Panc1 (cell line): ENCODE data around the gene RBM19. TPM values are rescaled to one million over a fixed set of nuclear protein-coding genes. Genes with fewer than 3 reads are reported as not detected.

Source experiments
- ATAC-seq: fragments of 200-7000 bp; cut with Tn5 transposase; 2 replicates; pipeline ENCODE4 v1.9.1; 2020; ENCODE audit warnings: mild to moderate bottlenecking, moderate library complexity
- BruUV-seq: library from RNA; stranded (reverse); fragments of 400-500 nt; replicated peaks from 2 replicates; lab custom pipeline; 2021; lab: Mats Ljungman, UMichigan
- CTCF ChIA-PET: fragments of 300-600 bp; sonication (Branson Sonifier 250); formaldehyde crosslinking; loops from one replicate; lab custom pipeline; 2022; ENCODE audit warnings: antibody characterized with exemption; lab: Charles Lee
- POLR2A ChIA-PET: fragments of 300-600 bp; sonication (Branson Sonifier 250); formaldehyde crosslinking; loops from one replicate; lab custom pipeline; 2022; ENCODE audit warnings: antibody characterized with exemption; lab: Charles Lee
- DNase-seq: peaks from one replicate; pipeline ENCODE4 v3.0.0-alpha.2; 2010; ENCODE audit warnings: low read depth, low spot score
- H3K27ac ChIP-seq: 2 replicates; pipeline ENCODE4 v1.5.1; 2011; ENCODE audit warnings: mild to moderate bottlenecking, low read length, inconsistent platforms
- H3K27me3 ChIP-seq: fragments of 200-500 bp; sonication (Bioruptor generic); 2 replicates; pipeline ENCODE4 v1.6.0; 2014; ENCODE audit warnings: low read length, inconsistent platforms; ENCODE audit not compliant: control insufficient read depth, insufficient read depth
- H3K36me3 ChIP-seq: fragments of 200-500 bp; sonication (Bioruptor generic); 2 replicates; pipeline ENCODE4 v1.5.1; 2014; ENCODE audit warnings: inconsistent platforms, mild to moderate bottlenecking, low read length, moderate library complexity; ENCODE audit not compliant: control insufficient read depth, insufficient read depth
- H3K4me1 ChIP-seq: 2 replicates; pipeline ENCODE4 v1.5.1; 2011; ENCODE audit warnings: inconsistent platforms, mild to moderate bottlenecking, low read length, moderate library complexity; ENCODE audit not compliant: control insufficient read depth, insufficient read depth
- H3K4me3 ChIP-seq, 2 experiments: 2 replicates each; pipeline ENCODE4 v1.5.1; 2011 to 2012; ENCODE audit warnings: low read depth in 2 of 2, low read length in 2 of 2, mild to moderate bottlenecking in 2 of 2, inconsistent platforms in 1 of 2, moderate library complexity in 1 of 2
- H3K9me3 ChIP-seq: fragments of 200-500 bp; sonication (Bioruptor generic); 2 replicates; pipeline ENCODE4 v1.5.1; 2014; ENCODE audit warnings: low read depth, mild to moderate bottlenecking, inconsistent platforms, low read length, moderate library complexity; ENCODE audit not compliant: control insufficient read depth, insufficient read depth
- POLR2AphosphoS5 ChIP-seq: IDR thresholded peaks from 2 replicates; pipeline ENCODE4 v1.6.1; 2012; ENCODE audit warnings: mild to moderate bottlenecking, low read depth, low read length, moderate library complexity
- SIN3A ChIP-seq: IDR thresholded peaks from 2 replicates; pipeline ENCODE4 v1.6.1; 2012; ENCODE audit warnings: low read depth, mild to moderate bottlenecking, low read length, moderate library complexity, borderline replicate concordance; ENCODE audit not compliant: insufficient read depth
- TCF7L2 ChIP-seq: IDR thresholded peaks from 2 replicates; pipeline ENCODE4 v1.6.1; 2011; ENCODE audit warnings: mild to moderate bottlenecking, low read depth, low read length, inconsistent platforms
- in situ Hi-C: cut with HindIII; loops from 2 replicates; pipeline ENCODE4 v1.10.0; 2016; ENCODE audit warnings: low sequenced_read_pairs, low pct_unique_long_range_greater_than_20kb
- intact Hi-C: fragments of 100-400 bp; cut with micrococcal nuclease; formaldehyde crosslinking; loops from one replicate; pipeline ENCODE4 v1.10.0; 2022; ENCODE audit not compliant: unreplicated experiment
- total RNA-seq: library from RNA; stranded (reverse); gene quantifications from one replicate; pipeline ENCODE4 v1.2.1, GENCODE V29; 2021; ENCODE audit not compliant: unreplicated experiment
- TF ChIP-seq, protein P1 (sequence below): fragments of 450-650 bp; IDR thresholded peaks from 2 replicates; pipeline ENCODE4 v1.5.1; 2017; ENCODE audit warnings: mild to moderate bottlenecking
- TF ChIP-seq, protein P2 (sequence below), 2 experiments: IDR thresholded peaks; 2 replicates each; pipeline ENCODE4 v1.6.1; 2011 to 2012; ENCODE audit warnings: low read depth in 2 of 2, control low read depth in 1 of 2, low read length in 1 of 2, mild to moderate bottlenecking in 1 of 2, moderate library complexity in 1 of 2; ENCODE audit not compliant: insufficient read depth in 1 of 2

Gene RBM19
- total RNA-seq, 1 experiment from 2014 or later, result 44.8 TPM

DNA sequence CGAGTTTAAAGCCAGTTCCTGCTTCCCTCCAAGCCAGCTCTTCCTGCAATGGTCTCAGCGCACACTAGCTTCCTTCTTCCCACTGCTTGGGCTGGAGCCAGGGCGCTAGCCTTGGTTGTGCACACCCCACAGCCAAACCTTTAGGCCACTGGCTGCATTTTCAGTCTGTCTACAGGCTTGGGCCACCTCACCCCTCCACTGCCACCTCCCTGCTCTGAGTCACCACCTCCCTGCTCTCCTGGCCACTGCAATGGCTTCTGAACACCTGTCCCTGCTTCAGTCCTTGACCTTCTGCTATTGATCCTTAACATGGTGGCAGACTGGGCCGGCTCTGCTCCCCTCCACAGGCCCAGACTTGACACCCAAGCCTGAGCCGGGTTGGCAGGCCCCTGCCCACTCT is 151.1 kb downstream of the RBM19 start:
- POLR2A ChIA-PET, result no interaction called here
- H3K4me1 ChIP-seq, result no peaks in the 10 kb centered on the region
- no peaks in the 10 kb centered on the region for H3K36me3 ChIP-seq
- intact Hi-C loops (no loop called here), in situ Hi-C loops (no loop called here)
- no peak overlapping the region for H3K4me3 ChIP-seq
- no peak overlapping the region for H3K27ac ChIP-seq
- CTCF ChIA-PET, result no interaction called here
- no peaks in the 10 kb centered on the region for H3K9me3 ChIP-seq
- DNase-seq (no peak), ATAC-seq (peak; percentile 20; the same call in 1 of the 2 replicates)
- TF ChIP-seq, protein P1, sequence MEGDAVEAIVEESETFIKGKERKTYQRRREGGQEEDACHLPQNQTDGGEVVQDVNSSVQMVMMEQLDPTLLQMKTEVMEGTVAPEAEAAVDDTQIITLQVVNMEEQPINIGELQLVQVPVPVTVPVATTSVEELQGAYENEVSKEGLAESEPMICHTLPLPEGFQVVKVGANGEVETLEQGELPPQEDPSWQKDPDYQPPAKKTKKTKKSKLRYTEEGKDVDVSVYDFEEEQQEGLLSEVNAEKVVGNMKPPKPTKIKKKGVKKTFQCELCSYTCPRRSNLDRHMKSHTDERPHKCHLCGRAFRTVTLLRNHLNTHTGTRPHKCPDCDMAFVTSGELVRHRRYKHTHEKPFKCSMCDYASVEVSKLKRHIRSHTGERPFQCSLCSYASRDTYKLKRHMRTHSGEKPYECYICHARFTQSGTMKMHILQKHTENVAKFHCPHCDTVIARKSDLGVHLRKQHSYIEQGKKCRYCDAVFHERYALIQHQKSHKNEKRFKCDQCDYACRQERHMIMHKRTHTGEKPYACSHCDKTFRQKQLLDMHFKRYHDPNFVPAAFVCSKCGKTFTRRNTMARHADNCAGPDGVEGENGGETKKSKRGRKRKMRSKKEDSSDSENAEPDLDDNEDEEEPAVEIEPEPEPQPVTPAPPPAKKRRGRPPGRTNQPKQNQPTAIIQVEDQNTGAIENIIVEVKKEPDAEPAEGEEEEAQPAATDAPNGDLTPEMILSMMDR, result no peak
- TF ChIP-seq, protein P2, sequence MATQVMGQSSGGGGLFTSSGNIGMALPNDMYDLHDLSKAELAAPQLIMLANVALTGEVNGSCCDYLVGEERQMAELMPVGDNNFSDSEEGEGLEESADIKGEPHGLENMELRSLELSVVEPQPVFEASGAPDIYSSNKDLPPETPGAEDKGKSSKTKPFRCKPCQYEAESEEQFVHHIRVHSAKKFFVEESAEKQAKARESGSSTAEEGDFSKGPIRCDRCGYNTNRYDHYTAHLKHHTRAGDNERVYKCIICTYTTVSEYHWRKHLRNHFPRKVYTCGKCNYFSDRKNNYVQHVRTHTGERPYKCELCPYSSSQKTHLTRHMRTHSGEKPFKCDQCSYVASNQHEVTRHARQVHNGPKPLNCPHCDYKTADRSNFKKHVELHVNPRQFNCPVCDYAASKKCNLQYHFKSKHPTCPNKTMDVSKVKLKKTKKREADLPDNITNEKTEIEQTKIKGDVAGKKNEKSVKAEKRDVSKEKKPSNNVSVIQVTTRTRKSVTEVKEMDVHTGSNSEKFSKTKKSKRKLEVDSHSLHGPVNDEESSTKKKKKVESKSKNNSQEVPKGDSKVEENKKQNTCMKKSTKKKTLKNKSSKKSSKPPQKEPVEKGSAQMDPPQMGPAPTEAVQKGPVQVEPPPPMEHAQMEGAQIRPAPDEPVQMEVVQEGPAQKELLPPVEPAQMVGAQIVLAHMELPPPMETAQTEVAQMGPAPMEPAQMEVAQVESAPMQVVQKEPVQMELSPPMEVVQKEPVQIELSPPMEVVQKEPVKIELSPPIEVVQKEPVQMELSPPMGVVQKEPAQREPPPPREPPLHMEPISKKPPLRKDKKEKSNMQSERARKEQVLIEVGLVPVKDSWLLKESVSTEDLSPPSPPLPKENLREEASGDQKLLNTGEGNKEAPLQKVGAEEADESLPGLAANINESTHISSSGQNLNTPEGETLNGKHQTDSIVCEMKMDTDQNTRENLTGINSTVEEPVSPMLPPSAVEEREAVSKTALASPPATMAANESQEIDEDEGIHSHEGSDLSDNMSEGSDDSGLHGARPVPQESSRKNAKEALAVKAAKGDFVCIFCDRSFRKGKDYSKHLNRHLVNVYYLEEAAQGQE (IDR thresholded peaks at IDR 0.05; ENCODE audit: insufficient read depth in 1 of 2, low read depth in 2 of 2, low read length in 1 of 2), result no peak
- TF ChIP-seq SIN3A (no peak), TCF7L2 (no peak), POLR2AphosphoS5 (no peak)
- BruUV-seq, result no TSS peak
- no peaks in the 10 kb centered on the region for H3K27me3 ChIP-seq

DNA sequence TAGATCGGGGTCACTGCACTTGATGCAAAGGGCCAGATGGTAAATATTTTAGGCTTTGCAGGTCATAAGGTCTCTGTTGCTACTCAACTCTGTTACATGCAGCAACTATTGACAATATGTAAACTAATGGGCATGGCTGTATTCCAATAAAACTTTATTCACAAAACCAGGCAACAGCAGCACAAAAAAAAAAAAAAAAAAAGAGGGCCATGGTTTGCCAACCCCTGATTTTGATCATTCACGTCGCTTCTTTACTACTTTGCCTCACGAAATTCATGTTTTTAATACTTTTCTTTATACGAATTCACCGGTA is 152.9 kb downstream of the RBM19 start:
- ATAC-seq (no peak), DNase-seq (no peak)
- BruUV-seq, result no TSS peak
- Histone ChIP-seq H3K36me3 (no peaks in the 10 kb centered on the region), H3K4me1 (no peaks in the 10 kb centered on the region), H3K4me3 (no peak overlapping the region), H3K27ac (no peak overlapping the region), H3K9me3 (no peaks in the 10 kb centered on the region), H3K27me3 (no peaks in the 10 kb centered on the region)
- TF ChIP-seq SIN3A (no peak), POLR2AphosphoS5 (no peak), TCF7L2 (no peak)
- TF ChIP-seq, protein P1, result no peak
- TF ChIP-seq, protein P2 (IDR thresholded peaks at IDR 0.05; ENCODE audit: insufficient read depth in 1 of 2, low read depth in 2 of 2, low read length in 1 of 2), result no peak
- ChIA-PET POLR2A (no interaction called here), CTCF (no interaction called here)
- intact Hi-C loops (no loop called here), in situ Hi-C loops (no loop called here)
